Astrocyte of the spinal cord (primary cell): ENCODE results near the gene DYSF.

Experiments used
- DNase-seq: peaks from one replicate; pipeline ENCODE4 v3.0.0; 2011; ENCODE audit warnings: low read depth, low spot score
- H3K4me3 ChIP-seq: 2 replicates; pipeline ENCODE4 v1.5.1; 2011; ENCODE audit warnings: low read depth, mild to moderate bottlenecking, low read length, moderate library complexity
- in situ Hi-C: cut with HindIII; loops from 2 replicates; pipeline ENCODE4 v1.10.0; 2017; ENCODE audit warnings: low sequenced_read_pairs
- TF ChIP-seq, protein P1 (sequence below): IDR thresholded peaks from 2 replicates; pipeline ENCODE4 v1.5.1; 2012; ENCODE audit warnings: low read depth, mild to moderate bottlenecking, low read length, inconsistent platforms

Gene DYSF

GRCh38 chr2:71661782-71662181, 208.4 kb downstream of the DYSF start:
- TF ChIP-seq, protein P1, sequence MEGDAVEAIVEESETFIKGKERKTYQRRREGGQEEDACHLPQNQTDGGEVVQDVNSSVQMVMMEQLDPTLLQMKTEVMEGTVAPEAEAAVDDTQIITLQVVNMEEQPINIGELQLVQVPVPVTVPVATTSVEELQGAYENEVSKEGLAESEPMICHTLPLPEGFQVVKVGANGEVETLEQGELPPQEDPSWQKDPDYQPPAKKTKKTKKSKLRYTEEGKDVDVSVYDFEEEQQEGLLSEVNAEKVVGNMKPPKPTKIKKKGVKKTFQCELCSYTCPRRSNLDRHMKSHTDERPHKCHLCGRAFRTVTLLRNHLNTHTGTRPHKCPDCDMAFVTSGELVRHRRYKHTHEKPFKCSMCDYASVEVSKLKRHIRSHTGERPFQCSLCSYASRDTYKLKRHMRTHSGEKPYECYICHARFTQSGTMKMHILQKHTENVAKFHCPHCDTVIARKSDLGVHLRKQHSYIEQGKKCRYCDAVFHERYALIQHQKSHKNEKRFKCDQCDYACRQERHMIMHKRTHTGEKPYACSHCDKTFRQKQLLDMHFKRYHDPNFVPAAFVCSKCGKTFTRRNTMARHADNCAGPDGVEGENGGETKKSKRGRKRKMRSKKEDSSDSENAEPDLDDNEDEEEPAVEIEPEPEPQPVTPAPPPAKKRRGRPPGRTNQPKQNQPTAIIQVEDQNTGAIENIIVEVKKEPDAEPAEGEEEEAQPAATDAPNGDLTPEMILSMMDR, result no peak
- in situ Hi-C loops, result no loop called here
- no peak overlapping the region for H3K4me3 ChIP-seq
- DNase-seq, result no peak

- no peak for DNase-seq
- H3K4me3 ChIP-seq, result no peak overlapping the region
Observed at GRCh38 chr2:71662665-71663394, 209.5 kb downstream of the DYSF start.

DNA sequence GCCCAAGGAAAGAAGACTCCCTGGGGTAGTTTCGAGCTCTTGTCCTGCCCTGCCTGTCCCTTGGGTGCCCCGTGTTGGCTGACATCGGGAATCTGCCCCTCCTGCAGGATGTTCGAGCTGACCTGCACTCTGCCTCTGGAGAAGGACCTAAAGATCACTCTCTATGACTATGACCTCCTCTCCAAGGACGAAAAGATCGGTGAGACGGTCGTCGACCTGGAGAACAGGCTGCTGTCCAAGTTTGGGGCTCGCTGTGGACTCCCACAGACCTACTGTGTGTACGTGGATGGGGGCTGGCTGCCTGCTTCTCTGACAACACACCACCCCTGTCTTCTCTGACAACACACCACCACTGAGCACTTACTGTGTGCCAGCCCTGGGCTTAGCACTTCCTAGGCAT, 210.8 kb downstream of the DYSF start:
- TF ChIP-seq, protein P1, result no peak
- no peak overlapping the region for H3K4me3 ChIP-seq
- in situ Hi-C loops, result no loop called here
- no peak for DNase-seq

More at GRCh38 chr2:71662665-71663394, 209.5 kb downstream of the DYSF start:
- in situ Hi-C loops, result no loop called here
- TF ChIP-seq, protein P1, result no peak

DNA sequence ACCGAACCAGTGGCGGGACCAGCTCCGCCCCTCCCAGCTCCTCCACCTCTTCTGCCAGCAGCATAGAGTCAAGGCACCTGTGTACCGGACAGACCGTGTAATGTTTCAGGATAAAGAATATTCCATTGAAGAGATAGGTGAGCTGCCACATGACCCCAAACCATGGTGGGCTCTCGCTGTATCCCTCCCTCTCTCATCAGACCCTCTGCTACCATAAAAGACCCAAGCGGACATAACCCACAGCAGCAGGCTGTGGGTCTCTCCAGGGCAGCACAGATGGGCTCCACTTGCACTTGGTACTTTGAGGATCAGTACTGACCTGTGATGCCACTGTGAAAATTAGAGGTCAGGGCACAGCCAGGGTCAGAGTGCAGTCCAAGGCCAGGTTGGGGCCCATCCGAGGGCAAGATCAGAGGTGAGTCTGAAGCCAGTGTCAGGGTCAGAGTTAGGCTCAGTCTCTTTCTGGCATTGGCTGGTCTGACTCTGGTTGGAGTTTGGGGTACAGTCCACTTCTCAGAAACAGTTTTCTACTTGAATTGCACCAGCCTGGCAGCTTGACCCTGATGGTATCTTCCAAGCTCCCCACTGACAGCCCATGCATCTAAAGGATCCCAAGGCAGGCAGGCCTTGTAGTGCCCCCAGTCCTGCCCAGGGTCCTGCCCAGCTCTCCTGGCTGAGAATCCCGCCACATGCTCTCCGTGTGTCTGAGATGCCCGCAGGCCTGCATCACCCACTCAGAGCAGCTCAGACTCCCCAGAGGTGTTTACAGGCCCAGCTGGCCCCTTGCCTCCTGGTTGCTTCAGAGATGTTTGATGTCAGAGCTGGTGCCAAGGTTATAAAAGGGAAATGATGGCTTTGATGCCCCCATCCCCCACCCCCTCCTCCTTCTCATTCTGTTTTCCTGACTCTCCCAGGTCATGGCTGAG, 212.1 kb downstream of the DYSF start:
- no peak for DNase-seq
- TF ChIP-seq, protein P1, result no peak
- in situ Hi-C loops, result no loop called here
- no peak overlapping the region for H3K4me3 ChIP-seq

DNA sequence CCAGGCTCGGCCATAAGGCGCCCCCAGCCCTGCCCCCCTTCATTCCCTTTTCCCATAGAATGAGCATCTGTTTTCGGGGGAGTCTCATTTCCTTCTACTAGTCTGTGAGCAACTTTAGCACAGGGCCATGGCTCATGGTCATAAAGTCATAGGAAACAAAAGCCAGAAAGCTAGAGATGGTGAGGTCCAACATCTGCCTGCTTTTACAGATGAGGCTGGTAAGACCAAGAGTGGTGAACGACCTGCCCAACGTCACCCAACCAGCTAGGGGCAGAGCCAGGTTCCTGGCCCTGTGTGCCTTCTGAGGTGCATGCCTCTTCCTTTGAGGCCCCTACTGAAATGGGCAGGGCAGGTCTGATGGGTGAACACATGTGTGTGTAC, 212.7 kb downstream of the DYSF start:
- H3K4me3 ChIP-seq, result no peak overlapping the region
- TF ChIP-seq, protein P1, result no peak
- in situ Hi-C loops, result no loop called here
- DNase-seq, result no peak

- no peak overlapping the region for H3K4me3 ChIP-seq
- in situ Hi-C loops, result no loop called here
- TF ChIP-seq, protein P1, result no peak
- no peak for DNase-seq
Observed at GRCh38 chr2:71667256-71668182, 214.2 kb downstream of the DYSF start.
